GM12873 (cell line): ENCODE data around the gene LYRM7.

ENCODE experiments used
- CTCF ChIP-seq: IDR thresholded peaks from 2 replicates; pipeline ENCODE4 v1.5.1; 2012; ENCODE audit warnings: low read depth, mild to moderate bottlenecking, moderate library complexity, low read length, control low read depth; ENCODE audit not compliant: insufficient read depth; ENCODE audit errors: missing control alignments

LYRM7 gene

GRCh38 chr5:131151216-131151615 lies 19.5 kb upstream of the LYRM7 start:
- TF ChIP-seq CTCF: no peak

- TF ChIP-seq CTCF: no peak
These were observed 14.4 kb upstream of the LYRM7 start for GRCh38 chr5:131156385-131156784.

- no peak for TF ChIP-seq CTCF
These were observed 13.8 kb upstream of the LYRM7 start for GRCh38 chr5:131156957-131157356.

- TF ChIP-seq CTCF: no peak
These were observed 10.6 kb upstream of the LYRM7 start for GRCh38 chr5:131160134-131160533.

GRCh38 chr5:131163276-131164119 lies 7.2 kb upstream of the LYRM7 start:
- no peak for TF ChIP-seq CTCF

GRCh38 chr5:131164191-131165118 lies 6.3 kb upstream of the LYRM7 start:
- peak; percentile 47 for TF ChIP-seq CTCF

- peak; percentile 0 for TF ChIP-seq CTCF
These were observed 5.5 kb upstream of the LYRM7 start, which contains the start of gene HINT1 for GRCh38 chr5:131165119-131165727. TSS of gene HINT1 (minus strand) at chr5:131165256. CDS start at chr5:131165205, 51 bp downstream.
